MCF 10A (cell line): ENCODE measurements around the gene LZTS2. TPM values are rescaled to one million over a fixed set of nuclear protein-coding genes. Genes with fewer than 3 reads are reported as not detected.

ENCODE experiments used
- BruUV-seq: library from RNA; stranded (reverse); fragments of 400-500 nt; replicated peaks from 2 replicates; lab custom pipeline; 2021; lab: Mats Ljungman, UMichigan
- CTCF ChIA-PET: fragments of 300-600 bp; sonication (Branson Sonifier 250); formaldehyde crosslinking; extraction: SDS; loops from one replicate; lab custom pipeline; 2021; ENCODE audit warnings: antibody characterized with exemption, inconsistent platforms; lab: Yijun Ruan, JAX
- POLR2A ChIA-PET: fragments of 300-600, 350-650 bp; sonication (Branson Sonifier 250); formaldehyde crosslinking; extraction: SDS; loops from one replicate; lab custom pipeline; 2020; ENCODE audit warnings: antibody characterized with exemption, inconsistent platforms; lab: Yijun Ruan, JAX
- DNase-seq: peaks from one replicate; pipeline ENCODE4 v3.0.0-alpha.2; 2018; ENCODE audit not compliant: unreplicated experiment
- H3K27ac Mint-ChIP-seq: one replicate; pipeline ENCODE4 v1.8.0; 2022; ENCODE audit warnings: mild to moderate bottlenecking, low read depth, mixed read lengths; ENCODE audit not compliant: unreplicated experiment
- H3K27me3 Mint-ChIP-seq: one replicate; pipeline ENCODE4 v1.8.0; 2022; ENCODE audit warnings: mixed read lengths; ENCODE audit not compliant: insufficient read depth, unreplicated experiment
- H3K36me3 Mint-ChIP-seq: one replicate; pipeline ENCODE4 v1.8.0; 2022; ENCODE audit warnings: mild to moderate bottlenecking, moderate library complexity, mixed read lengths; ENCODE audit not compliant: insufficient read depth, unreplicated experiment
- H3K4me1 Mint-ChIP-seq: one replicate; pipeline ENCODE4 v1.8.0; 2022; ENCODE audit warnings: mixed read lengths; ENCODE audit not compliant: insufficient read depth, unreplicated experiment
- H3K4me3 Mint-ChIP-seq: one replicate; pipeline ENCODE4 v1.8.0; 2022; ENCODE audit warnings: mild to moderate bottlenecking, moderate library complexity, mixed read lengths; ENCODE audit not compliant: unreplicated experiment
- H3K9me3 Mint-ChIP-seq: one replicate; pipeline ENCODE4 v1.8.0; 2022; ENCODE audit warnings: mixed read lengths; ENCODE audit not compliant: unreplicated experiment
- CTCF ChIP-seq: fragments of 200-600 bp; IDR thresholded peaks from one replicate; pipeline ENCODE4 v1.8.0; 2022; ENCODE audit warnings: antibody characterized with exemption, mild to moderate bottlenecking; ENCODE audit not compliant: unreplicated experiment
- intact Hi-C: fragments of 100-400 bp; cut with micrococcal nuclease; formaldehyde crosslinking; loops from 2 replicates; pipeline ENCODE4 v1.14.1; 2022
- total RNA-seq: library from RNA; stranded (reverse); gene quantifications from 2 replicates; pipeline ENCODE4 v1.2.3, GENCODE V29; 2022

LZTS2 gene
- total RNA-seq, 1 experiment from 2014 or later = 15.2 TPM

DNA sequence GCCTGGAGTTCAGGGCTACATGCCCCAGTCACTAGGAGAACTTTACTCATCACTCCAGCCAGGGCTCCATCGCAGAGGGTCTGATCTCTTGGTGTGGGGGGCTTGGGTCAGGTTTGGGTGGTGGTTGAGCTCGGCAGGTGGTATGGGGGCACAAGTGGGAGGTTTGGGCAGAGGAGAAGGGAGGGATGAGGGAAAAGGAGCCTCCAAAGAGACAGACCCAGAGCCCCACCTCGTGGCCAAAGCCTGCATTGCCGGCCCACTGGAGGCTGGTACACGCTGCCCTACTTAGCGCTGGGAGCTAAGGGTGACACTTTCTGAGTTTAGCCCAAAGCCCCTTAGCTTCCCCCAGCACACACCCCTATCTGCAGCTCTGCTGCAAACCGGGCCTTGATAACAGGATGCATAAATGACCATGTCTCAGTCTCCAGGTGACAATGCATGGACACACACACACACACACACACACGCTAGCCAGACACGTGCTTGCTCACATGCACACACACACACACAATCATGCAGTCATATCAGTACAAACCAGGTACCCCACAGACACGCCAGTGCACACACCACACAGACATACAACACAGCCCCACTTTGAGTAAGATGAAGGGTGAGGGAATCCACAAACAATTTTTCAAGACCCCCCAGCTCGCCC, 14.7 kb downstream of the LZTS2 start:
- POLR2A ChIA-PET = interaction anchor here (0.5 to 2.1 kb wide), 5 partner anchors 8 to 117 kb away, joined by 3 to 26 read pairs (median 3); partner anchors contain the start of genes LZTS2, PDZD7 and SFXN3
- Mint-ChIP-seq H3K4me3 (no peak overlapping the region), H3K27me3 (no peaks in the 10 kb centered on the region), H3K4me1 (peaks cover 30% of the 10 kb centered on the region), H3K36me3 (no peaks in the 10 kb centered on the region), H3K27ac (no peak overlapping the region), H3K9me3 (no peaks in the 10 kb centered on the region)
- peak; percentile 77 for DNase-seq
- BruUV-seq = no TSS peak
- CTCF ChIA-PET = interaction anchor here (0.5 to 7.0 kb wide), 26 partner anchors 11 to 1089 kb away, joined by 3 to 199 read pairs (median 6); partner anchors contain the start of genes LZTS2, PDZD7 and SFXN3
- intact Hi-C loops = no loop called here
- TF ChIP-seq CTCF = peak; percentile 95

DNA sequence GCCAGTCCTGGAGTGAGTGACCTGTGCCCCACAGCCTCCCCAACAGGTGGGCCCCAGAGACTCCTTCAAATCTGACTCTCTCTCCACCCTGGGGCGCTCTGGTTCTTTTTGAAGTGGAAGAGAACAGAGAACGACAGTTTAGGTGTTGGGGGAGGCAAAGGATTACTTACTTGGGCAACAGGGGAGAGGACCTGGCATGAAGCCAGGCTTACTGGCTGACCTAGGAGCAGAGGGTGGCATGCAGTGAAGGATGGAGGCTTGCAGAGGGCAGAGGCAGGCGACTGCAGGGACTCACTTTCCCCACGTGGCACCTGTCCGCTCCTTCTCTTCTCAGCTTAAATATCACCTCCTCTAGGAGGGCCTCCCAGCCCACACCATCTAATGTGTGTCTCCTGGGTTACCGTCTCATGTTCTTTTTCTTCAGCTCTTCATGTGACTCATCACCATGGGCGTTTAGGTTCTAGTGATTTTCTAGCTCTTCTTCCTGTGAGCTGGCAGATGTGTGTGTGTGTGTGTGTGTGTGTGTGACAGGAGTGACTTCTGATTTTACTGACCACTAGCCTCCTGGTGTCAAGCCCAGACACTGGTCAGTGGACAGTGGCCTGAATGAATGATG, 15.5 kb downstream of the LZTS2 start:
- TF ChIP-seq CTCF = no peak
- DNase-seq = peak; percentile 85
- H3K27me3 Mint-ChIP-seq = no peaks in the 10 kb centered on the region
- no peak overlapping the region for H3K4me3 Mint-ChIP-seq
- H3K36me3 Mint-ChIP-seq = no peaks in the 10 kb centered on the region
- H3K4me1 Mint-ChIP-seq = peaks cover 30% of the 10 kb centered on the region
- no peaks in the 10 kb centered on the region for H3K9me3 Mint-ChIP-seq
- BruUV-seq = no TSS peak
- H3K27ac Mint-ChIP-seq = no peak overlapping the region
- ChIA-PET POLR2A (interaction anchor here (0.5 to 2.1 kb wide), 8 partner anchors 8 to 118 kb away, joined by 3 to 26 read pairs (median 4); partner anchors contain the start of genes LZTS2, MRPL43, PDZD7 and SFXN3), CTCF (interaction anchor here (0.5 to 7.0 kb wide), 21 partner anchors 10 to 113 kb away, joined by 3 to 199 read pairs (median 6); partner anchors contain the start of genes LZTS2, PDZD7 and SFXN3)
- intact Hi-C loops = no loop called here

- no peak for DNase-seq
- Mint-ChIP-seq H3K4me3 (no peak overlapping the region), H3K36me3 (no peaks in the 10 kb centered on the region), H3K27me3 (no peaks in the 10 kb centered on the region), H3K27ac (no peak overlapping the region), H3K4me1 (peaks cover 30% of the 10 kb centered on the region), H3K9me3 (no peaks in the 10 kb centered on the region)
- ChIA-PET CTCF (interaction anchor here (0.6 to 7.0 kb wide), 11 partner anchors 9 to 112 kb away, joined by 3 to 199 read pairs (median 12); partner anchors contain the start of genes LZTS2, PDZD7 and SFXN3), POLR2A (interaction anchor here (0.5 to 2.1 kb wide), 5 partner anchors 15 to 534 kb away, joined by 3 to 26 read pairs (median 4); partner anchors contain the start of genes LZTS2, MRPL43, PDZD7 and SFXN3)
- no peak for TF ChIP-seq CTCF
- intact Hi-C loops = no loop called here
- no TSS peak for BruUV-seq
Measured at GRCh38 chr10:101015582-101015973, 16.0 kb downstream of the LZTS2 start.

DNA sequence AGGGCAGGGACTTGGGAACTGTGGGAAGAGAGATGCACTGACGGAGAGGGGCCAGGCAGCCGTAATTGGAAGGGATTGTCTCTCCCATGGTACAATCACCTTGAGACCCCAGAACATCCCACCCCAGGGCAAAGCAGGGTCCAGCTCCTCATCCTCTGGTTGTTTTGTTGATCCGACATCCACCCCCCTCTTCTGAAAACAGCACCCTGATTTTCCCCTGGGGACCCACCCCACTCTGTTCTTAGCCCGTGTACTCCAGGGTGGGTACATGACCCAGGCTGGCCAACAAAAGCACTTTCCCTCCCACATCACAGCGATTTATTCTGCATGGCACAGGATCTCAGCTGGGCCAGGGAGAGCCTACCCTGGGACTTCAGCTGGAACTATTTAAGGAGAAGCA, 17.2 kb downstream of the LZTS2 start:
- Mint-ChIP-seq H3K9me3 (no peaks in the 10 kb centered on the region), H3K27ac (peak overlapping the region; percentile 18)

More for the DNA sequence above, 17.2 kb downstream of the LZTS2 start:
- no TSS peak for BruUV-seq
- CTCF ChIA-PET = interaction anchor here (0.6 to 7.0 kb wide), 8 partner anchors 11 to 1034 kb away, joined by 3 to 199 read pairs (median 22); partner anchors contain the start of genes LZTS2, PDZD7 and SFXN3
- no peak for DNase-seq
- intact Hi-C loops = no loop called here
- no peak for TF ChIP-seq CTCF
- Mint-ChIP-seq H3K36me3 (no peaks in the 10 kb centered on the region), H3K4me1 (peaks cover 30% of the 10 kb centered on the region), H3K27me3 (no peaks in the 10 kb centered on the region), H3K4me3 (no peak overlapping the region)
- POLR2A ChIA-PET = interaction anchor here (1.0 to 2.1 kb wide), 2 partner anchors 15 to 17 kb away, joined by 5 to 8 read pairs; partner anchors contain the start of gene LZTS2
